OCI-LY7 (cell line): ENCODE data around the gene CHST9. TPM values are rescaled to one million over a fixed set of nuclear protein-coding genes. Genes with fewer than 3 reads are reported as not detected.

Experiments used
- BruUV-seq: library from RNA; stranded (reverse); fragments of 400-500 nt; replicated peaks from 2 replicates; lab custom pipeline; 2021; lab: Mats Ljungman, UMichigan
- CTCF ChIA-PET: fragments of 300-600 bp; sonication (Branson Sonifier 250); formaldehyde crosslinking; loops from one replicate; lab custom pipeline; 2022; ENCODE audit warnings: antibody characterized with exemption; ENCODE audit not compliant: unreplicated experiment; lab: Charles Lee
- POLR2A ChIA-PET: fragments of 300-600 bp; sonication (Branson Sonifier 250); formaldehyde crosslinking; loops from one replicate; lab custom pipeline; 2022; ENCODE audit warnings: antibody characterized with exemption; lab: Charles Lee
- DNase-seq: peaks from one replicate; pipeline ENCODE4 v3.0.0-alpha.2; 2015; ENCODE audit warnings: low spot score
- H2AFZ ChIP-seq: fragments of 200-600 bp; sonication (generic), shearing (Covaris generic); 2 replicates; pipeline ENCODE4 v1.6.1; 2014; ENCODE audit warnings: mild to moderate bottlenecking, antibody characterized with exemption, low read length, moderate library complexity
- H3K27ac ChIP-seq: fragments of 200-600 bp; sonication (generic); 2 replicates; pipeline ENCODE4 v1.5.1; 2014; ENCODE audit warnings: mixed run types, low read depth, mild to moderate bottlenecking, moderate library complexity, low read length, inconsistent platforms; ENCODE audit not compliant: poor library complexity, severe bottlenecking
- H3K36me3 ChIP-seq: fragments of 200-600 bp; sonication (generic); 2 replicates; pipeline ENCODE4 v1.6.1; 2014; ENCODE audit warnings: mild to moderate bottlenecking, antibody characterized with exemption, low read length, moderate library complexity, mixed read lengths; ENCODE audit not compliant: insufficient read depth
- H3K4me1 ChIP-seq: fragments of 200-600 bp; sonication (generic); 2 replicates; pipeline ENCODE4 v1.5.1; 2014; ENCODE audit warnings: mild to moderate bottlenecking, low read length; ENCODE audit not compliant: insufficient read depth, poor library complexity, severe bottlenecking
- H3K4me2 ChIP-seq: fragments of 200-600 bp; sonication (generic); 2 replicates; pipeline ENCODE4 v1.6.1; 2014; ENCODE audit warnings: mild to moderate bottlenecking, low read length
- H3K4me3 ChIP-seq: fragments of 200-600 bp; sonication (generic); 2 replicates; pipeline ENCODE4 v1.5.1; 2014; ENCODE audit warnings: mild to moderate bottlenecking, low read depth, low read length; ENCODE audit not compliant: poor library complexity, severe bottlenecking
- H3K79me2 ChIP-seq: fragments of 200-600 bp; sonication (generic); 2 replicates; pipeline ENCODE4 v1.6.1; 2016; ENCODE audit warnings: low read depth, mild to moderate bottlenecking, low read length, moderate library complexity, mixed read lengths; ENCODE audit not compliant: insufficient read depth
- H3K9me2 ChIP-seq: fragments of 200-600 bp; sonication (generic); 2 replicates; pipeline ENCODE4 v1.6.1; 2016; ENCODE audit warnings: mild to moderate bottlenecking, low read length, mixed read lengths; ENCODE audit not compliant: insufficient read depth
- H3K9me3 ChIP-seq: fragments of 200-600 bp; sonication (generic); 2 replicates; pipeline ENCODE4 v1.6.1; 2014; ENCODE audit warnings: mild to moderate bottlenecking, mixed run types, low read length, mixed read lengths
- H4K20me1 ChIP-seq: fragments of 200-600 bp; sonication (generic); 2 replicates; pipeline ENCODE4 v1.6.1; 2014; ENCODE audit warnings: mild to moderate bottlenecking, antibody characterized with exemption, low read length, moderate library complexity, mixed read lengths; ENCODE audit not compliant: insufficient read depth
- EZH2phosphoT487 ChIP-seq: fragments of 200-600 bp; sonication (generic); IDR thresholded peaks from 2 replicates; pipeline ENCODE4 v1.6.1; 2018; ENCODE audit warnings: low read depth, borderline replicate concordance, mild to moderate bottlenecking, mixed run types, antibody characterized with exemption, low read length, moderate library complexity, mixed read lengths
- intact Hi-C: fragments of 100-400 bp; cut with micrococcal nuclease; formaldehyde crosslinking; loops from one replicate; pipeline ENCODE4 v1.10.0; 2022; ENCODE audit not compliant: unreplicated experiment
- total RNA-seq, 2 experiments: library from RNA; depleted of rRNA in 1 of 2; stranded (reverse); fragments of >200 nt in 1 of 2; shearing (Covaris generic) in 1 of 2; gene quantifications; 2 replicates each; pipeline ENCODE4 v1.2.3, GENCODE V29; 2014 to 2022
- TF ChIP-seq, protein P1 (sequence below): fragments of 200-600 bp; sonication (generic); conservative IDR thresholded peaks from 2 replicates; pipeline ENCODE4 v1.5.1; 2014; ENCODE audit warnings: mild to moderate bottlenecking, antibody characterized with exemption, low read length, moderate library complexity, mixed read lengths

The CHST9 gene
- total RNA-seq, 2 experiments from 2014 or later = not detected

DNA sequence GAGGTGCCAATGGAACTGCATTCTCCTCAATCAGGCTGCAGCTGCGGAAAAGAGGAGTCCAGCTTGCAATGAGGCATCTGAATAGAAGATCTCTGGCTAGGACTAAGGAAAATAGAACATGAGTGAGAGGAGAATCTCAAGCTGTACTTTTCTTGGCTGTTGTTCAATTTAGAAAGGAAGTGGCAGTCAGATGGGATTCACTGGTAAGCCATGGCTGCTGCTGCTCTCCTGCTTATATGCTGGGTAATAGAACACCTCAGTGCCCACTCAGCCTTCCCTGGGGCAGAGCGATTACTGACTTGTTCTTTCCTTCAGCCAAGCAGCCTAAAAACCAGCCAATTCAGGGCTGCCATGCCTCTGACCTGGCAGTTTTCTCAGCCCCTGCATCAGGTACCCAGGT, 17.6 kb upstream of the CHST9 start:
- Histone ChIP-seq H3K79me2 (no peaks in the 10 kb centered on the region), H3K4me3 (no peak overlapping the region), H3K36me3 (no peaks in the 10 kb centered on the region), H3K9me2 (no peaks in the 10 kb centered on the region), H3K9me3 (no peaks in the 10 kb centered on the region), H3K27ac (no peak overlapping the region), H2AFZ (no peak overlapping the region), H3K4me1 (no peaks in the 10 kb centered on the region), H3K4me2 (no peak overlapping the region), H4K20me1 (no peaks in the 10 kb centered on the region)
- ChIA-PET CTCF (no interaction called here), POLR2A (interaction anchor here (1.4 kb wide), 1 partner anchor 12 kb away, joined by 4 read pairs; no protein-coding TSS in a partner anchor)
- intact Hi-C loops = no loop called here
- TF ChIP-seq, protein P1, sequence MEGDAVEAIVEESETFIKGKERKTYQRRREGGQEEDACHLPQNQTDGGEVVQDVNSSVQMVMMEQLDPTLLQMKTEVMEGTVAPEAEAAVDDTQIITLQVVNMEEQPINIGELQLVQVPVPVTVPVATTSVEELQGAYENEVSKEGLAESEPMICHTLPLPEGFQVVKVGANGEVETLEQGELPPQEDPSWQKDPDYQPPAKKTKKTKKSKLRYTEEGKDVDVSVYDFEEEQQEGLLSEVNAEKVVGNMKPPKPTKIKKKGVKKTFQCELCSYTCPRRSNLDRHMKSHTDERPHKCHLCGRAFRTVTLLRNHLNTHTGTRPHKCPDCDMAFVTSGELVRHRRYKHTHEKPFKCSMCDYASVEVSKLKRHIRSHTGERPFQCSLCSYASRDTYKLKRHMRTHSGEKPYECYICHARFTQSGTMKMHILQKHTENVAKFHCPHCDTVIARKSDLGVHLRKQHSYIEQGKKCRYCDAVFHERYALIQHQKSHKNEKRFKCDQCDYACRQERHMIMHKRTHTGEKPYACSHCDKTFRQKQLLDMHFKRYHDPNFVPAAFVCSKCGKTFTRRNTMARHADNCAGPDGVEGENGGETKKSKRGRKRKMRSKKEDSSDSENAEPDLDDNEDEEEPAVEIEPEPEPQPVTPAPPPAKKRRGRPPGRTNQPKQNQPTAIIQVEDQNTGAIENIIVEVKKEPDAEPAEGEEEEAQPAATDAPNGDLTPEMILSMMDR = no peak
- TF ChIP-seq EZH2phosphoT487 = no peak
- DNase-seq = no peak
- BruUV-seq = no TSS peak

DNA sequence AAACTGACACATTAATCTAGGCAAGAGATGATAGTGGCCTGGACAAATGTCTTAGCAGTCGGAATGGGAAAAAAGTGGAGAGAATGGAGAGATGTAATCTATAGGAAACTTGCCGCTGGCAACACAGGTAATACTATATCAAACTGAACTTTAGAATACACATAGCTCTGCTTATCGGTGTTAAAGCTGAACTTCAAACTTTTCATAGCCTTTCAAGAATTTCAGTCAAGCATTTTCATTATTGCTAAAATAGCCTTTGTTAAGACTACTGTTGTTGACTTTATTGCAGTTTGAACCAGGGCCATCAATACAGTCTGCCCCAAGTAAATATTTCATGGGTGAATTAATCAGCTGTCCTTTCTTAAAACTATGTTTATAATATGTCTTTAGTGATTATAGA, 12.9 kb upstream of the CHST9 start:
- no TSS peak for BruUV-seq
- CTCF ChIA-PET = no interaction called here
- no peak overlapping the region for H3K4me2 ChIP-seq
- H4K20me1 ChIP-seq = no peaks in the 10 kb centered on the region
- TF ChIP-seq, protein P1 = no peak
- no peak for TF ChIP-seq EZH2phosphoT487
- H2AFZ ChIP-seq = no peak overlapping the region
- H3K4me3 ChIP-seq = no peak overlapping the region
- POLR2A ChIA-PET = interaction anchor here (1.6 kb wide), 1 partner anchor 18 kb away, joined by 5 read pairs; no protein-coding TSS in a partner anchor
- H3K27ac ChIP-seq = no peak overlapping the region
- no peaks in the 10 kb centered on the region for H3K79me2 ChIP-seq
- no peaks in the 10 kb centered on the region for H3K4me1 ChIP-seq
- no peaks in the 10 kb centered on the region for H3K9me2 ChIP-seq
- no peaks in the 10 kb centered on the region for H3K36me3 ChIP-seq
- DNase-seq = no peak
- intact Hi-C loops = no loop called here
- no peaks in the 10 kb centered on the region for H3K9me3 ChIP-seq

DNA sequence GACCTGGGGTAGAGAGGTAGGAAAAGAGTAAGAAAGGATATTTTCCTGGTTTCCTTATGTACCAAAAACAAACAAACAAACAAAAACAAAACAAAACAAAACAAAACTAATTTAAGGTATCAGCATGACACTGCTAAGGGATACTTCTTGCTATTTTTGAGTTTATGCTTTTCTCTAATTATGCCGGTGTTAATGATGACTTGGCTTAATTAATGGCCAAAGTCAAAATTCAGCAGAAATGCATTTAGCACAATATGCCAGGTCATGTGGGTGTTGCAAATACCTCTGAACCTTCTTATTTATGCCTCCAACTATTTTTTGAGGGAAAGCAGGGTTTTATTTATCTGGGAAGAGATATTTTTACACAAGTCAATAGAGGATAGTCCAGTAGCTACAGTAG, 3.2 kb upstream of the CHST9 start:
- H3K9me3 ChIP-seq = no peaks in the 10 kb centered on the region
- no peak overlapping the region for H3K4me3 ChIP-seq
- ChIA-PET CTCF (no interaction called here), POLR2A (no interaction called here)
- H3K36me3 ChIP-seq = no peaks in the 10 kb centered on the region
- H3K79me2 ChIP-seq = no peaks in the 10 kb centered on the region
- H3K27ac ChIP-seq = no peak overlapping the region
- TF ChIP-seq, protein P1 = no peak
- TF ChIP-seq EZH2phosphoT487 = no peak
- H3K4me1 ChIP-seq = no peaks in the 10 kb centered on the region
- intact Hi-C loops = no loop called here
- H3K4me2 ChIP-seq = no peak overlapping the region
- no TSS peak for BruUV-seq
- no peaks in the 10 kb centered on the region for H4K20me1 ChIP-seq
- no peak for DNase-seq
- no peak overlapping the region for H2AFZ ChIP-seq
- no peaks in the 10 kb centered on the region for H3K9me2 ChIP-seq
